22Rv1 (cell line): ENCODE measurements around the gene CTBP1.

ENCODE experiments used
- CTCF ChIP-seq: fragments of 450-650 bp; IDR thresholded peaks from 2 replicates; pipeline ENCODE4 v1.5.1; 2017; ENCODE audit warnings: mild to moderate bottlenecking
- ZFX ChIP-seq: fragments of 450-650 bp; IDR thresholded peaks from 2 replicates; pipeline ENCODE4 v1.6.1; 2017; ENCODE audit warnings: antibody characterized with exemption, borderline replicate concordance

GRCh38 chr4:1232661-1233621 lies 16.0 kb downstream of the CTBP1 start:
- TF ChIP-seq CTCF = no peak
- no peak for TF ChIP-seq ZFX
